Fibroblast of lung (primary cell): Measurements from ENCODE around the gene TDG.

Experiments used
- EZH2 ChIP-seq: IDR thresholded peaks from 2 replicates; pipeline ENCODE4 v1.5.1; 2012; ENCODE audit warnings: low read length, control low read depth, mild to moderate bottlenecking; ENCODE audit errors: missing control alignments
- TF ChIP-seq, protein P1 (sequence below), 2 donors: IDR thresholded peaks in 1 of 2; conservative IDR thresholded peaks in 1 of 2; 1 replicate in 1 of 2; 2 replicates in 1 of 2; pipeline ENCODE4 v1.5.1; 2011 to 2012; ENCODE audit warnings: low read length in 2 of 2, control low read depth in 1 of 2, inconsistent platforms in 1 of 2, low read depth in 1 of 2, mild to moderate bottlenecking in 1 of 2

DNA sequence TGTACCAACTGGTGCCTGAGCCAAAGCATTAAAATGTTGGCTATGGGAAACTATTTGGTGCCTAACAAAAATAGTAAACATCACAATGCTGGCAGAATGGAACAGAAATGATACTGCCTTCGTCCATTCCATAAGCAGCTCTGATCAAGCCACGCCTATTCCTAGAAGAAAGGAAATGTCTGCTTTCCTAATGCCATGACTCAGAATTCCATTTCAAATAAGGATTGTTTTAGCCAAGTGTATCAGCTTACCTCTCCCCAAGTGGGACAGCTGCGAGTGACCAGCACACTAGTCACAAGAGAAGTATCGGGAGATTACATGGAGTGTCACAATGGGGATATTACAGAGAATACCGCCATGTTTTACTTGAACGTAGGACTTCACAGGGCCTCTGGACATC lies 45.6 kb downstream of the TDG start:
- TF ChIP-seq, protein P1, sequence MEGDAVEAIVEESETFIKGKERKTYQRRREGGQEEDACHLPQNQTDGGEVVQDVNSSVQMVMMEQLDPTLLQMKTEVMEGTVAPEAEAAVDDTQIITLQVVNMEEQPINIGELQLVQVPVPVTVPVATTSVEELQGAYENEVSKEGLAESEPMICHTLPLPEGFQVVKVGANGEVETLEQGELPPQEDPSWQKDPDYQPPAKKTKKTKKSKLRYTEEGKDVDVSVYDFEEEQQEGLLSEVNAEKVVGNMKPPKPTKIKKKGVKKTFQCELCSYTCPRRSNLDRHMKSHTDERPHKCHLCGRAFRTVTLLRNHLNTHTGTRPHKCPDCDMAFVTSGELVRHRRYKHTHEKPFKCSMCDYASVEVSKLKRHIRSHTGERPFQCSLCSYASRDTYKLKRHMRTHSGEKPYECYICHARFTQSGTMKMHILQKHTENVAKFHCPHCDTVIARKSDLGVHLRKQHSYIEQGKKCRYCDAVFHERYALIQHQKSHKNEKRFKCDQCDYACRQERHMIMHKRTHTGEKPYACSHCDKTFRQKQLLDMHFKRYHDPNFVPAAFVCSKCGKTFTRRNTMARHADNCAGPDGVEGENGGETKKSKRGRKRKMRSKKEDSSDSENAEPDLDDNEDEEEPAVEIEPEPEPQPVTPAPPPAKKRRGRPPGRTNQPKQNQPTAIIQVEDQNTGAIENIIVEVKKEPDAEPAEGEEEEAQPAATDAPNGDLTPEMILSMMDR (conservative IDR thresholded peaks at IDR 0.05 in 1 of 2, IDR thresholded peaks at IDR 0.05 in 1 of 2; ENCODE audit: low read depth in 1 of 2, low read length in 2 of 2), result no peak
- no peak for TF ChIP-seq EZH2
